Measurements from ENCODE around the gene LCLAT1.
"Not testable (repeated sequence)": the region's sequence is repeated elsewhere in the genome, so short reads cannot be mapped to it uniquely, and the experiment has no call there.

Gene LCLAT1

DNA sequence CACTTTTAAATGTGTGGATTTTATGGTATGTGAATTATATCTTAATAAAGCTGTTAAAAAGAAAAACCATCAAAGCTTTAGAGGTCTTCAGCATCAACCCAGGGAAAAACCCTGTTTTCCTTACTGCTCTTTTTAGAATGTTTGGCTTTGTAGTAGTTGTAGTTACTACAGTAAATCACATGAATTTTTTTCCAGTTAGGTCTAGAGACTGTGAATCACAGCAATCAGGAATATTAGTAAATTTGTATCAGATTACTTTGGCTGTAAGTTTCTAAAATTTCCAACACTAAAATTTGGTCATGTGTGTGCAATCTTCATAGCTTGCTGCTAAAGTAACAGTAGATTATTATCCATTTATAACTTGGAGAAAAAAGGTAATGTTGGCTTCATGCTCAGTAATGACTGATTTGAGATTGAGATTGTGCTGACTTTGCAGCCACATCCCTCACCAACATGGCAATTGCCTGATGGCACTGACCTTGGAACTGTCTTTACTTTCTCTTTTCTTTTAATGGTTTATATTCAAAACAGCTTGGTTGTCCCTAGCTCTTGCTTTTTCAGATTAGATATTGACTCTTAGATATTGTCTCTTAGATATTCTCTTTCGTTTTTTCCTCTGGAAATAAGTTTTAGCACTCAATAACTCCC lies 41.1 kb downstream of the LCLAT1 start:
- DNase-seq (ENCODE audit: low spot score), result no peak

DNA sequence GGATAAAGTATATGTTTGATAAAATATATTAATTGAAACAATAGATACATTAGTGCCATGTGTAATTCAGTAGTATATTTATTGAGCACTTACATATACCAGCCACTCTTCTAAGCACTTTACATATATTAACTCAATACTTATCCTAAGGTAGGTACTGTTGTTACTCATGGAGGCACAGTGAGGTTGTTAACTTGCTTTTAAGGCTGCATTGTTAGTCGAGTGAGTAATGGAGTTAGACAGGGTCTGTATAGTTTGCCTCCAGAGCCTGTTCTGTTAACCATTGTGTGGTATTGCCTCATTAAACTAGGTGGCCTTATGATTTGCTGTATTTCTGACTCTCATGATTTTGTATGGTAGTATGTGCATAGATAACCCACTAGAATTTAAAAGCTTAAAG lies 44.2 kb downstream of the LCLAT1 start:
- DNase-seq (ENCODE audit: low spot score), result no peak

DNA sequence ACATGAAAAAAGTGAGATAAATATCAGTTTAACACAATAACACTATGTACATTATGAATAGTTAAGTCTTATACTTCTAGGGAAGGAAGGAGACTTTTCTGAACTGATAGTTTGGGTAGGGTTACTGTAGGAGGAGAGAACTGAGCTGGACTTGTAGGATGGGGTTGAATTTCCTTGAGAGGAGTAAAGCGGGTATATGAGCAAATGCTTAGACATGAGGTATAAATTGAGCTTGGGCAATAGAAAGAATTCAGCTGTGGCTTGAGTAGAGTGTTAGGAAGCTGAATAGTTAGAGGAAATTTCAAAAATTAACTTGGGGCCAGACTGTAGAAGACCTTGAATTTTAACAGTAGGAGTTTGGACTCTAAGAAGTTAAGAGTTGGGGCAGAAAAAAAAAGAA lies 45.1 kb downstream of the LCLAT1 start:
- DNase-seq (ENCODE audit: low spot score), result no peak

DNA sequence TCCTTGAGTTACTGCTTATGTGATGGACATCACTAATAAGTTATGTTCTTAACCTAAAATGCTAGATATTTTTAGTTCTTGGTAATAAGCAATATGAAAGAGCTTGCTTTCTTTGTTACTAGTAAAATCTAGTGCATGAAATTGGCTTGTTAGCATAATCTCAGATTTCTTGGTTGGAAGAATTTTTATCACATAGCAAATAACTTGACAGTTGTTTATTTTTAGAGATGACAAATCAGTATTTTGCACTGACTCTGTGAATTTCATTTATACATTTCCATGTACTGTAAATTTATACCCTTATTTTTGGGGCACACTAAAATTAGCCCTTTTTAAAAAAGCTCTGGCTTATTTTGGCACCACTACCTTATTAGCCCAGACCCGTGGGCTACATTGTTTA lies 45.6 kb downstream of the LCLAT1 start:
- DNase-seq (ENCODE audit: low spot score), result no peak

DNA sequence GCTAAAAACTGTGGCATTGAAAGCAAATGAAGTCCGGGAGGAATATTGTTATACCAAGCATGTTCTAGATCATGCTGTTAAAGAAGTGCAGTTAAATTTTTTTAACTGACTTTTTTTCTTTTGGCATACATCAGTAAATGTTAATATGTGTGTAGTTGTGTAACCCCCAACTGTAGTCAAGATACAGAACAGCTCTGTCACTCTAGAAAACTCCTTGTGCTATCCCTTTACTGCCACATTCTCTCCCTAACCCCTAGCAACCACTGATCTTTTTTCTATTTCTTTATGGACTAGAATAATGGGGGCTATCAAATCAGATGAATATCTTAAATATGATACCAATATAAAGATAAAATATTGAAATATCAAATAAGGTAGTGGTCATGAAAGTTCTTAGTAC lies 46.4 kb downstream of the LCLAT1 start:
- DNase-seq (ENCODE audit: low spot score), result no peak

DNA sequence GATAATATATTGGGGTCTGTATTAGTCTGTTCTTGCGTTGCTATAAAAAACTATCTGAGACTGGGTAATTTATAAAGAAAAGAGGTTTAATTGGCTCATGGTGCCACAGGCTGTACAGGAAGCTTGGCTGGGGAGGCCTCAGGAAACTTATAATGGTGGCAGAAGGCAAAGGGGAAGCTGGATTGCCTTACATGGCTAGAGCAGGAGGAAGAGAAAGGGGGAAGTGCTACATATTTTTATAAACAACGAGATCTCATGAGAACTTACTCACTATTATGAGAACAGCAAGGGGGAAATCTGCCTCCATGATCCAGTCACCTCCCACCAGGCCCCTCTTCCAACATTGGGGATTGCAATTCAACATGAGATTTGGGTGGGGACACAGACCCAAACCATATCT lies 48.9 kb downstream of the LCLAT1 start:
- DNase-seq (ENCODE audit: low spot score), result not testable (repeated sequence)

DNA sequence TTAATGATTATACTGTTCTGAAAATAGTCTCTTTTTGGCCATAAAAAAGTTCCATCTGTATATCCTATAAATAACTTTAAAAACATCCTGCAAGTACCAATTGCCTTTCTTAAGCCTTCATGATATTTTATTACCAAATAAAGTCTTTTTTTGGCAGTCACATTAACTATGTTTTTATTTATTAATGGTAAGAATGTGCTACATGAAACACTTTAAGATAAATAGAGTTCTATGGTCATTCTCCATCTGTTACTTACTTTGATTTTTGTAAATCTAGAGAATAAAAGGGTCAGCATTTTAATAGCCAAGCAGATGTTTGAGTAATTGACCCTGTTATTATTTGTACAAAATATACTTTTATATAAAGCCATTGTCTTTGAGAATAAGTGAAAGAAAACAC lies 52.6 kb downstream of the LCLAT1 start:
- no peak for DNase-seq (ENCODE audit: low spot score)

DNA sequence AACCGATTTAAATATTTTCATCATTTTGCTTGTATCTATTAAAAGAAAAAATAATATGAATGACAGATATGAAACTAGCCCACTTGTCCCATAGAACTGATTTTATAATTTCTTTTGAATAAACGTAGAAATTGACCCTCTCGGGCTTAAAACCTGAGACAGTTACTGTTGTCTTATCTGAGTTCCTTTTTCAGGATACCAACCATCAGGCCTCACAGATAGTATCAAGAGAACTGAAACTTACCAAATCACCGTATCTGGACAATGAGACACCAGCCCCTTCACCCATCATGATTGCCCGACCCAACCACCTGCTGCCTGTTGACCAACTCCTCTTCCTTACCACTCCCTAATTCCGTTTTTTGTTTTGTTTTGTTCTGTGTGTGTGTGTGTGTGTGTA lies 53.7 kb downstream of the LCLAT1 start:
- no peak for DNase-seq (ENCODE audit: low spot score)

DNA sequence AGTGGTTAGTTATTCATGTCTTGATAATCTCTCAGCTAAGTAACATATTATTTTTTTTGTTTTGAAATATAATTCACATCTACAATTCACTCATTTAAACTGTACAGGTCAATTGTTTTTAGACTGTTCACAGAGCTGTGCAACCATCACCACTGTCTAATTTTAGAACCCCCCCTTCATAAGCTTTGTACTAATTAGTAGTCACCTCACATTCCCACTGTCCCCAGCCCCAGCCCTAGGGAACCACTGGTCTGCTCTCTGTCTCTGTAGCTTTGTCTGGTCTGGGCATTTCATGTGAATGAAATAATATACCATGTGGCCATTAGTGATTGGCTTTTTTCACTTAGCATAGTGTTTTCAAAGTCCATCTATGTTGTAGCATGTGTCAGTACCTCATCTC lies 55.3 kb downstream of the LCLAT1 start:
- DNase-seq (ENCODE audit: low spot score), result no peak

DNA sequence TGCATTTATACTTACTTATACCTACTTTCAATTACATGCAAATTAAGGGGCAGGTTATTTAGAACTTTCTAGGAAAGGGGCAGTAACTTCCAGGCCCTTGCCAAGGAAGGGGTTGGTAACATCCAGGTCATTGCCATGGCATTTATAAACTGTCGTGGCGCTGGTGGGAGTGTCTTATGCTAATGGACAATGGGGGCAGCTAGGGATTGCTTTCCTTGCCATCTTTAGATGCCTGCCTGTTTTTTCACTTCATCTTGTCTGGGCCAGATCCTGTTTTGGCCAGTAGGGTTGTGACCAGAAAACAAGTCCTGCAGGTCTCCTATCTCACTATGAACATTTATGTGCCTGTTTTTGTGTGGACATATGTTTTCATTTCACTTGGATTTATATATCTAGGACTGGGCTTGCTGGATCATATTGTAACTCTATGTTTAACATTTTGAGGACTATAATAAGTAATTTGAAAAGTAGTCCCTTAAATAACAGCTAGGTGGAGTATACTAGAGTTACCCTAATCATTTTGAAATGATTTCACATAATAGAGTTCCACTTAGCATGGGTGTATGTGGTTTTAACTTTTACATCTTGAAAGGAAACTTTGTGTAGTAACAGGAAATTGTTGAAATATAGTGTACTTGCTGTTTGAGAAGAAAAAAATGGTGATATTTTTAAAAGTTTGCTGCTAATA lies 56.1 kb downstream of the LCLAT1 start:
- no peak for DNase-seq (ENCODE audit: low spot score)

DNA sequence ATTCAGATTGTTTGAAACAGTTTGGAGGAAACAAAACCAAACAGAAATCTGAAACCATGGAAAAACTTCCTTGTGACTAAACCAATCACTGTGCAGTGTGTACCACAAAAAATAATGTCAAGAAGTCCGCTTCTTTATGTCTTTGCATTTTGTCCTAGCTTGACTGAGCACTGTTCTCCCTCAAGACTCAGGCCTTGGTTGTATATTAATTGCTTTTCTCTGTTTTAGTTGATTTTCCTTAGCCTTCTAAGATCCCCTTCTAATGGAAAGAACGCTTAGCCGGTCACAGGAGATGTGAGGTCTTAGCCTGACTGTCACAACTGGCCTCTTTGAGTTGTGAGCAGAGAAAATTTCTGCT lies 56.6 kb downstream of the LCLAT1 start:
- DNase-seq (ENCODE audit: low spot score), result no peak

DNA sequence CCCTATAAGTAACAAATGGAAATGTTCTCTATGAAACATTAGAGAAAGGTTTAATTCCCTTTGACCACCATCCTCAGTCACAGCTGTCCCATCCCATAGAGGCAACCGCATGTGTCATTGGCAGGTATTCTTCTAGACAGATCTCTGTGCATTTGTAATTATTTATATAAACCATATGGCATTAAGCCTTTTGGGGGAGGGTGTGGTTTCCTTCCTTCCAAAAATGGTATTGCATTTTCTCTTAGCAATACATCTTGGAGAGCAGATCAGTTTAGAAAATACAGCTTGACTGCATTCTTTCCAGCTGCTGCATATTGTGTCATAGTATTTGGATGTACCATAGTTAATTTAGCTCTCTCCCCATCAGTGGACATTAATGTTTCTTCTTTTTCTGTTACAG lies 57.7 kb downstream of the LCLAT1 start:
- no peak for DNase-seq (ENCODE audit: low spot score)

DNA sequence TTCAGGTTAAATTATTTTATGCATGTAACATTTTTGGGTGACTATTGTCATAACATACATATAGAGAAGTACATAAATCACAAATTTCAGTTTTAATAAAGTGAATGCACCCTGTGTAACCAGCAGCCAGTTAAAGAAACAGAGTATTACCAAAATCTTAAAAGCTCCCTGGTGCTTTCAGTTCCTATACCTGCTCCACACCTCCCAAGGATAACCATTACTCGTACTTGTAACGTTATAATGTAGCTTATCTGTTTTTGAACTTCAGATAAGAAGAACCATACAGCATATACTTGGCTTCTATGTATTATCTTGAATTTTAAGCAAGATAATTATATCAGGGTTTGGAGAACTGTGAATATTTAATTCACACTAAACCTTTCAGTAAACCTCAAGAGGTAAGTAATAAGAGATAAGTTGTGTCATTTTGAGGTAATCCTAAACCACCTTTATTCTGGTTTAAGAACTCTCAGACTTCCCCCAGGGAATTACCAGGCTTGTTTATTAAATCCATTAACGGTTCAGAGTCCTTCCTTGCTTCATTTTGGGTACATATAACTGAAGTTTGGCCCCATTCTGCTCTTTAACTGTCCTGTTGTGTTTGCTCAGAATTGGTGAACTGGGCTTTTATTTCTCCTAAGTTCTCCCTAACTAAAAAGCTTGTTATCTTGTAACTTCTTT lies 58.6 kb downstream of the LCLAT1 start:
- no peak for DNase-seq (ENCODE audit: low spot score)

DNA sequence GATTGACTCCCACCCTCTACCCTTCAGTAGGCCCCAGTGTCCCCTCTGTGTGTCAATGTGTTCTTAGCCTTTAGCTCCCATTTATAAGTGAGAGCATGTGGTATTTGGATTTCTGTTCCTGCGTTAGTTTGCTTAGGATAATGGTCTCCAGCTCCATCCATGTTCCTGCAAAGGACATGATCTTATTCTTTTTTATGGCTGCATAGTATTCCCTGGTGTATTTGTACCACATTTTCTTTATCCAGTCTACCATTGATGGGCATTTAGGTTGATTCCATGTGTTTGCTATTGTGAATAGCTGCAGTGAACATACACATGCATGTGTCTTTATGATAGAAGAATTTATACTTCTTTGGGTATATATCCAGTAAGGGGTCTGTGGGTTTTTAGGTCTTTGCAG lies 60.4 kb downstream of the LCLAT1 start:
- not testable (repeated sequence) for DNase-seq (ENCODE audit: low spot score)

DNA sequence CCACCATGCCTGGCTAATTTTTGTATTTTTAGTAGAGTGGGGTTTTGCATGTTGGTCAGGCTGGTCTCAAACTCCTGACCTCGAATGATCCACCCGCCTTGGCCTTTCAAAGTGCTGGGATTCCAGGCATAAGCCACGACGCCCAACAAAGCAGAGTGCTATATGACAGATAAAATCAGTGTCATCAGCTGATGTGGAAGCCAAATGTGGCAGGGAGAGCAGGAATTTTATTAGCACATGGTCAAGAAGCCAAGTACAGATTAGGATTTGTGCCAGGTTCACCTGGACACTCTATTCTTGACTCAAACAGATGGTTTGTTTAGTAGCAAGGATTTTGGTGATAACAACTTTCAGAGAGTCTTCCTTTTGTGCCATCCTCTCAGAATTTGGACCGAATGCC lies 62.7 kb downstream of the LCLAT1 start:
- DNase-seq (ENCODE audit: low spot score), result no peak

DNA sequence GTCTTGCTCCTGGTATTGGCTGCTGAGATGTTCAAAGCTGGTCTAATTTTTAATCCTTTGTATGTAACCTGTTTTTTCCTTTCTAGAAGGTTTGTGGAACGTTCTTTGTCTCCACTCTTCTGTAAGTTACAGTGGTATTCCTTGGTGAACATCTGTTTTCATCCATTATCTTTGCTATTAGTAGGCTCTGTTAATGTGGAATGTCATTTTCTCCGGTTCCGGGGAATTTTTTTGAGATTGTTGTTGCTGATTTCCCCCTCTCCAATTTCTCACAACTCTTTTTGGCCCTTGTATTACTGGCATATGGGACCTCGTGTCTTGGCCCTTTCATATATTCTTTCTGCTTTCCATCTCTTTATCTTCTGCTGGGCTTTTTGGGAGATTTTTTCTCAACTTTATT lies 63.4 kb downstream of the LCLAT1 start:
- no peak for DNase-seq (ENCODE audit: low spot score)

DNA sequence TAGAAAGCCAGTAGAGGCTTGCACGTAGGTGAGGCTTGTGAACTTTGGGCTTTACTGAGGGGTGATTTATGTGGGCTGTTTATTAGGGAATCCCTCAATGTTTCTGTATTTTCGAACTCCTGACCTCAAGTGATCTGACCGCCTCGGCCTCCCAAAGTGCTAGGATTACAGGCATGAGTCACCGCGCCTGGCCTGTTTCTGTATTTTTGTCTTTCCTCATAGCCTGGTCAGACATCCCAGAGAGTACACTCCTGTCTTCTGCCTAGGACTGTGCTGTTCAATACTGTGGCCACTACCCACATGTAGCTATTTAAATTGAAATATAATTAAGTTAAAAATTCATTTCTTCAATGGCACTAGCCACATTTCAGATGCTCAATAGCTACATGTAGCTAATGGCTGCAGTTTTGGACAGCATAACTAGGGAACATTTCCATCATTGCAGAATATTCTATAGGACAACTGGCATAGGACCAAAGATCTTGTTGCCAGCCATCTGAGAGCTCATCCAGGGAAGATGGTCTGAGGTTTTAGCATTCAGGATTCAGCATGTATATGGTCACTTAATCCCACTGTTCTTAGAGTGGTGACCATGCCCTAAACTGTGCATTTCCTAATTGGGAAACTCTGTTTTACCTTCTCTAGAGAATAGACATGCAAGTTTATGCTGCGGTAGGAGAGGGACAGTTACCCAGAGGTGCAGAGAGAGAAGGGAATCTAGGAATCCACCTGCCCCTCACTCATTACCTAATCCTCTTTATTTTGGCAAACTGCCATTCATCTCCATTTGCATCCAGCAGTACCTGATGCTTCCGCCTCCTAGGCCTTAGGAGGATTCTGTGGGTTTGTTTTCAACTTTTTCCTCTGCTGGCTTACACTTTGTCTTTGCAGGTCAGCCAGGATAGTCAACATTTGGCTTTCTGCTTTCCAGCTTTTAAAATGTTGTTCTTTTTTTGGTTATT lies 64.4 kb downstream of the LCLAT1 start:
- no peak for DNase-seq (ENCODE audit: low spot score)

DNA sequence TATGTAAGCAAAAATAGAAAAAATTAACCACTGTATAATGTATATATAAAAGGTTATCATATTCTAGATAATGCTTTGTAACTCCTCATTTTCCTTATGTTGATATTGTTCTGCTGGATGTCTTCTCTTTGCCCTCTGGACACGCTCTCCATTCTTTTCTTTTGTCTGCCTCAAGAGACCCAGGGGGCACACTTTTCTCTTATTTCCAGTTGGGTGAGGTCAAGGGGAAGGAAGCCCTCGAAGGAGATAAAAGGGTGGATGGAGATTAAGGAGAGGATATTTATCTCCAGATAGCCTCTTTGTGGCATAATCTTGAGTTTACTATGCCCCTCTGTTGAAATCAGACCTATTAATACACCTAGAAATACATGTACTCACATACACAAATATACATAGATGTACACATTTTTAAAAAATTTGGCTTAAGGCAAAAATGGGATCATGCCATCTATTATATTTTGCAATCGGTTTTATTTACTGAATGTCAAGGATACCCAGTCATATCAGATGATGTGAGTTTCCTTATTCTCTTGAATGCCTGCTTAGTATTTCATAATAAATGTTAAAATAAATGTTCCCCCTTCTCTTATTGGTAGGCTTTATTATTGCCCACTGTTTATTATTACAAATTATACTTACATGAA lies 65.3 kb downstream of the LCLAT1 start:
- DNase-seq (ENCODE audit: low spot score), result no peak

DNA sequence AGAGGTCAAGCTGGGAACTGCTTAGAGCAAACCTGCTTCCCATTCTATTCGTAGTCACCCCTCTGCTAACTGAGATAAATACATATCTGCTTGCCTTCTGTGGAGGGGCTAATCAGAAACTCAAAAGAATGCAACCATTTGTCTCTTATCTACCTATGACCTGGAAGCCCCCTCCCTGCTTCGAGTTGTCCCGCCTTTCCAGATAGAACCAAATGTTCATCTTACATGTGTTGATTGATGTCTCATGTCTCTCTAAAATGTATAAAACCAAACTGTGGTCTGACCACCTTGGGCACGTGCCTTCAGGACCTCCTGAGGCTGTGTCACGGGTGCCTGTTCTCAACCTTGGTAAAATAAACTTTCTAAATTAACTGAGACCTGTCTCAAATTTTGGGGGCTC lies 66.6 kb downstream of the LCLAT1 start:
- DNase-seq (ENCODE audit: low spot score), result not testable (repeated sequence)

DNA sequence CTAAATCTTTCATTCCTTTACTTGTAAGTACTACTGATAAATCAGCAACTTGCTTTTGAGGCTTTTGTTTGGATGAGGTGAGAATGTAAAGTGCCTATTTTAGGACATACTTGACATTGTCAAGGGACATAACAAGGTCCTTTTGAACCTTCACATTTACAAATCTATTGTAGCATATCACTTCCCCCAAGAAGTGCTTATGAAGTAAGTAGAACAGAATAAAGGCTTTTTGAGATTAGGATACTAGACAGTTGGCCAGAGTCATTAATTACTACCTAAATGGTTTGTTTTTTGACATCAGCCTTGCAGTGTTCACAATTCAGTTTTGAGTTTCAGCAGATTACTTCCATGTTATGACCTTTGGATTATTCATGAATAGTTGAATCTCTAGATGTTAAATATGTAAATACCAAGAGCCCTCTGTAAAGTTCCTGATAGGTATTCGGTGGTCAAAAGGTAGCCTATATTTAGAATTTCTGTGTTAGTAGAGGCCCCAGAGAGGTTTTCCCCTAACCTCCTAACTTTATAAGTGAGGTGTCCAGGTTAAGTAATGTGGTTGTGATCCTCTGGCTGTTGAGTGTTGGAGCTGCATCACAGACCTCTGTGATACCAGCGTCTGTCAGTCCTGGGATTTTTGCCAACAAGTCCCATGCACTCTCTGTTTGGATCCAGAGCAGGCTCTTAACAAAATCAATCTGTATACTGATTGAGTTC lies 67.2 kb downstream of the LCLAT1 start:
- peak; percentile 52 for DNase-seq (ENCODE audit: low spot score)

DNA sequence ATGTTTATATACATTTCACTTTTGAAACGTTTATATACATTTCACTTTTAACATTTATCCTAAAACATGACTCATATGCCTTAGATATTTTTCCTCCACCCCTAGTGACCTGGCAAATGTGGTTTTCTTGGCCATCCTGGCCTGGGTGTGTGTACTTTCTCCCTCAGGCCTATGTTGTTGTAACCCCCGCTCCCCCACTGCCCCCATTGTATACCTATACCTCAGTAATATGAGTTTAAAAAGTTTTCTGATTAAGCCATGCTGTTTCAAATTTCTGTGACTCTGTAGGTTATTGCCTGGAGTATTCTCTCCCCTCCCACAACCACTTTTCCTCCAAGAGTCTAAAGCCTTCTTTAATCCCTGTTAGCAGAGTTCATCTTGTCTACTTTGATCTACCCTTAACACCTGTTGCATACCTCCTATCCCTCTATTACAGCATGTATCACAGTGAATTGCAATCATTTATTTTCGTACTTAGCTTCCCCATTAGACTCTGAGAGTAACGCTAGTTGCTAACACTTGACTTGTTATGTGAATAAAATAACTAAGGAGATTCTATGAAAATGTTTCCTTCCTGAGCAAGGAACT lies 67.9 kb downstream of the LCLAT1 start:
- no peak for DNase-seq (ENCODE audit: low spot score)
